SH-SY5Y (cell line): ENCODE results near the gene BPI.

Experiments used
- GATA2 ChIP-seq: IDR thresholded peaks from 2 replicates; pipeline ENCODE4 v1.6.1; 2011; ENCODE audit warnings: mild to moderate bottlenecking, low read depth, low read length
- GATA3 ChIP-seq: IDR thresholded peaks from 2 replicates; pipeline ENCODE4 v1.6.1; 2011; ENCODE audit warnings: low read depth, mild to moderate bottlenecking, low read length, moderate library complexity

Gene BPI

DNA sequence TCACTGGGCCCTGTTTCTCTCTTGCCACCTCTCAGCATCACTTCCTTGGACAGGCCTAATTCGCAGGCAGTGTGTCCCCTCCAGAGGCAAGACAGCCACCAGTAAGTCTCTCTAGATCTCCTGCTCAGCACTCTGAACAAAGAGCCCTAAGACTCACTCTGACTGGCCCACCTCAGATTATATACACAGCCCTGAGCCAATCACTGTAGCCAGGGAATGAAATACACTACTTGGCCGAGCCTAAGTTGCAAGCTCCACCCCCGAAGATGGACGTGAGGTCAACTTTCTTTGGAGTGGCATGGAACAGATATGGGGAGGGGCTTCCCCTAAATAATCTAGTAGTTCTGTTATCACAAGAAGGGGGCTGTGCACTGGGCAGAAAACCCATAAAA lies 4.1 kb downstream of the BPI start:
- TF ChIP-seq GATA3: no peak
- TF ChIP-seq GATA2: no peak

DNA sequence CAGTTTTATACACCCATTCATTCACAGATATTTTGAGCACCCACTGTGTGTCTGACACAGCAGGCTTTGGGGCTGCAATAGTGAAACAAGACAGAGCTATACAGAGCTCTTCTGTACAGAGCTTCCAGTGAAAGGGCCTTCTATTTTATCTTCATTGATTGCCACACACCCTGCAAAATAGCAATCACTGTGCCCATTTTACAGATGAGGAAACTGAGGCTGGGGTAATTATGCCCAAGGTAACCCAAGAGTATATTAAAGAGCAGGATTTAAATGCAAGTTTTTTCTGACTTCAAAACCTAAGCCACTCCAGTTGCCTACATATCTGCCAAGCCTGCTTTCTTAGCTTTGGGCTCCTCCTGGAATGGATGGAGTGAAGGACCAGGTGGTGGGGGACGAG lies 4.5 kb downstream of the BPI start:
- TF ChIP-seq GATA3: no peak
- no peak for TF ChIP-seq GATA2

DNA sequence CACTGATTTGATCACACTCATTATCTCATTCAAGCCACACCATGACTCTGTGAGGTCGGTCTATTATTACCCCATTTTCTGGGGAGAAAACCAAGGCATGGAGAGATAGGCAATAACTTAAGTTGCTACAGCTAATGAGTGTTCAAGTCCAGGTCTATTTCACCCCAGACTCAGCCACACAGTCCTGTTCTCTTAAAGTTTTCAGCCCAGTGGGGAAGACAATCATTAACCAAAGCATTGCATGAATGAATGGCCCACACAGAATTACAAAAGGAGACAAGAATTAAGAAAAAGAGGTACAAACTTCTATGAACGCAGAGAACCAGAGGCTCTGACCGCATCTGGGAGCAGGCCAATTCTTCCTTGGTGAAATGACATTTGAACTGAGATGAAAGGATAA lies 7.1 kb downstream of the BPI start:
- TF ChIP-seq GATA3: no peak
- no peak for TF ChIP-seq GATA2

DNA sequence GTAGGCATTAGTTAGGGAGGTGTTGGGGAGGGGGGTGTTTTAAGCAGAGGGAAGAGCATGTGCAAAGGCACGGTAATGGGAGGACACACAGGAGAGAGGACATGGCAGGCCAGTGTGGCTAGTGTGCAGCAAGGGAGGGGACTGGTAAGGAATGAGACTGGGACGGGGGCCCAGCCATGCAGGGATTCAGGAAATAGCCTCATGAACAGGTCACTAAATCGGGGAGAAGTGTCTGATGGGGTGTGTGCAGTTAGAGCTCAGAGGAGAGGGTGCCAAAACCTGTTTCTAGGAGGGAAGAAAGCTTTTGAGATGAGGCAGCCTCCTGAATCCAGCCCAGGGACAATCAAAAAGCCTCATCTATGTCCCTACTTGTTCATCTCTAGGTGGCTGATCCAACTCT lies 7.5 kb downstream of the BPI start:
- TF ChIP-seq GATA3: no peak
- no peak for TF ChIP-seq GATA2

DNA sequence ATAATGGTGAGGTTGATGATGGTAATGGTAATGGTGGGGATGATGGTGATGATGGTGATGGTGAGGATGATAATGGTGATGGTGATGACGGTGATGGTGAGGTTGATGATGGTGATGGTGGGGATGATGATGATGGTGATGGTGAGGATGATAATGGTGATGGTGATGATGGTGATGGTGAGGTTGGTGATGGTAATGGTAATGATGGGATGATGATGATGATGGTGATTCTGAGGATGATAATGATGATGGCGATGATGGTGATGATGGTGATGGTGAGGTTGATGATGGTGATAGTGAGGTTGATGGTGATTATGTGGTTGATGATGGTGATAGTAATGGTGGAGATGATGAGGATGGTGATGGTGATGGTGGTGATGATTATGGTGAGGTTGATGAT lies 9.7 kb downstream of the BPI start:
- TF ChIP-seq GATA3: no peak
- no peak for TF ChIP-seq GATA2

DNA sequence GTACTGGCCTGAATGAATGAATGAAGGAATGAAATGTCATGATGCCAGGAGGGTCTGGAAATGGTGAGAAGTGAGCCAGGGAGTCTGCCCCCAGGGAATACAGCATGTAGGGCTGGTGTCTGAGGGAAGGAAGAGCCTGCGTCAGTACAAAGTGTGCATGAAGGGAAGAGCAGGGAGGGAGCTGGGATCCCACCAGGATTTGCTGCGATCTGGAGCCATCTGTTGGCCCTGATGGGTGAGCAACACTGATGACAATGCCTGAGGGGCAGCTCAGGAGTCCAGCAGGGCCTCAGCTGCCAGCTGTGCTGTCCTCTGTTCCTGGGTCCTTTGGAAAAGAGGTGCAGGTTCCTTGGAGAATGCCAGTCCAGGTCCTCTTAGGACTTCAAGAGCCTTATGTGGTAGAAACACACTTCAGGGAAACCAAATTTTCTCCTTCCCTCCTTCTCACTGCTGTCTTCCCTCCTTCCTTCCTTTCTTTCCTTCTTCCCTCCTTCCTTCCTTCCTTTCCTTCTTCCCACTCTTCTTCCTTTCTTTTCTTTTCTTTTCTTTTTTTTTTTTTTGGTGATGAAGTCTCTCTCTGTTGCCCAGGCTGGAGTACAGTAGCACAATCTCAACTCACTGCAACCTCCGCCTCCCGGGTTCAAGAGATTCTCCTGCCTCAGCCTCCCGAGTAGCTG lies 11.5 kb downstream of the BPI start:
- no peak for TF ChIP-seq GATA2
- TF ChIP-seq GATA3: no peak

DNA sequence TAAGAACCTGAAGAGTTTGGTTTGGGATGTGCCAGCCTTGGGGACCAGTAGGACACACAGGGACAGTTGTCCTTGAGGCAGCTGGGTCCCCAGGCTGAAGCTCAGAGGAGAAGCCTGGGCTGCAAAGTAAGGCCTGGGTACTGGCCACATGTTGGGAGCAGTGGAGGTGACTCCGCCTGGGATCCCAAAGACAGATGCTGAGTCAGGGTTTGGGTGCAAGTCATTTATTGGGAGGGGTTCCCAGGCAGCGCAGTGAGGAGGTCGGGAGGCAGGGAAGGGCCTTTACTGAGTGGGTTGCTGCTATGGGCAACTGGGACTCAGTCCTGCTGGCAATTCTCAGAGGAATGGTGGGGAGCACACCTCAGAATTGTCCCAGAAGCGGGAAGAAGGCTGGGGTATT lies 12.4 kb downstream of the BPI start:
- TF ChIP-seq GATA3: no peak
- TF ChIP-seq GATA2: no peak

DNA sequence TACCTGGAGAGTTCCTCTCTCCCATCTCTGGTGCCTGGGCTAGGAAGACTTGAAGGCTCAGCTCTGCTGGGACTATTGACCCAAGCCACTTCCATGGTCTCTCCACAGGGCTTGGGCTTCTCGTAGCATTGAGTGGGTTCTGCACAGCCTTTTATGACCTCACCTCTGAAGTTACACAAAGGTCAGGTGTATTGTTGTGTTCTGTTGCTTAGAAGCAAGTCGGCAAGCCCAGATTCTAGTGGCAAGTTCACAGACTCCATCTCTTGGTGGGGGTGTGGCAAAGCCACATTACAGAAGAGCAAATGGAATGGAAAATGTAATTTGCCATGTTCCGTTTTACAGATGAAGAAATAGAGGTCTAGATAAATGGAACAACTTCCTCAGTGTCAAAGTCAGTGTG lies 13.5 kb downstream of the BPI start:
- TF ChIP-seq GATA3 (no peak), GATA2 (no peak)

DNA sequence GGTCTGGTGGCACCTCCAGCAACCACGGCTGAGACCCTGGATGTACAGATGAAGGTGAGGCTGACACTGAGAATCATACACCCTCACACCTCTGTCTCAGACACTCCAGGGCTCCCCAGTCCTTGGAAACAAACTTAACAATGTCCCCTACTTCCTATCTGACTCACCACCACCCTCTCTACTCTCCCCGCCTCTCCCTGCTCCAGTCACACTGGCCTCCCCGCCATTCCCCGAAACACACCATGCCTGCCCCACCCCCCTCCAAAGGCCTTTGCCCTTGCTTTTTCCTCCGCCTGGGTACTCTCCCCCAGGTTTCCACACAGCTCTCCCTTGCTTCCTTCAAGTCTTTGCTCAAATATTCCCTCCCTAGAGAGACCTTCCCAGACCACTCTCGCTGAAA lies 16.3 kb downstream of the BPI start:
- no peak for TF ChIP-seq GATA3
- no peak for TF ChIP-seq GATA2

DNA sequence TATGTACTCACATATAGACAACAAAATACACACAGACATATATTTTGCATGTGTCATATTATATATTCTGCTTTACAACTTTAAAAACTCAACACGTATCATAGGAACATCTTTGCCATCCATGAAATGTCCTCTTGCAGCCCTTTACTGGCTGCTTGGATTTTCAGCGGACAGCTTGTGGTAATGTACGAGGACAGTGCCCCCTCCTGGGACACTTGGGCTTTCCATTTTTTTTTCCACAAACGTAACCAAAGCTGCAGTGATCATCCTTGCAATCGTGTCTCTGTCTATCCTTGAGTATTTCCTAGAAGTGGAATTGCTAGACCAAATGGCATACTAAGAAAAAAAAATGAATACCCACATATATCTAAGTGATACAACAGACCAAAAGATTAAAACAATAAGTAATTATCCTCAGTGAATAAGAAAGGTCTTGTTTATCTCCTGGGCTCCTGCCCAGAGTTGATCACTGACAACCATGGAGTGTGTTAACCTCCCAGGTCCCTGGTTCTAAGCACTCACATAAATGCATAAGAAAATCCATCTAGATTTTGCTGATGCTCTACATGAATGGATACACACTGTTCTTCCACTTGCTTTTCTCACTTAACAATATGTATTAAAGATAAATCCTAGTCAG lies 18.1 kb downstream of the BPI start:
- TF ChIP-seq GATA2: no peak
- TF ChIP-seq GATA3: no peak

DNA sequence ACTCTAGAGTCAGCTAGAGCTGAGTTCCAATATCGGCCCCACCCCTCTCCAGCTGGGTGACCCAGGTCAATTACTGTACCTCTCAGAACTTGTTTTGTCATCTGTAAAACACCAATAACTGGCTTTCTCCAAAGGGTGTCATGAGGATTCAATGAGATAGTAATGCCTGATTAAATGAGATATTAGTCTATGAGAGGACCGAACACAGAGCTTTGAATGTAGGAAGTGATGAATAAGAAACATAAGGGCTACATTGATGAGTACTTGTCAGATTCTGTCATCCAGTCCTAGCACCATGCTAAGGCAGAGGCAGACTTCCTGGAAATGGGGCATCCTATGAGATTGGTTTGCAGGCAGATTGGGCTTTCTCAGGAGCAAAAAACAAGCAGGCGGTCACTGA lies 20.2 kb downstream of the BPI start:
- no peak for TF ChIP-seq GATA2
- TF ChIP-seq GATA3: no peak

DNA sequence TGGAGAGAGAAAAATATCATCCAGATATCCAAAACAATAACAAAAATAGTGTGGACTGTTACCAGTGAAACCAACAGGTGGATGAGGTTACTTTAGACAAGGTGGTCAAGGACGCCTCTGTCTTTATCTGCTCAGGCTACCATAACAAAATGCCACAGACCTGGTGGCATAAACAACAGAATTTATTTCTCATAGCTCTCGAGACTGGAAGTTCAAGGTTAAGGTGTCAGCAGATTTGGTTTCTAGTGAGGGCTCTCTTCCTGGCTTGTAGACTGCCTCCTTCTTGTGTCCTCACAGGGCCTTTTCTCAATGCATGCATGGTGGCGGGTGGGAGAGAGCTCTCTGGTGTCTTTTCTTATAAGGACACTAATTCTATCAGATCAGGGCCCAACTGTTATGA lies 21.2 kb downstream of the BPI start:
- TF ChIP-seq GATA2 (no peak), GATA3 (no peak)

DNA sequence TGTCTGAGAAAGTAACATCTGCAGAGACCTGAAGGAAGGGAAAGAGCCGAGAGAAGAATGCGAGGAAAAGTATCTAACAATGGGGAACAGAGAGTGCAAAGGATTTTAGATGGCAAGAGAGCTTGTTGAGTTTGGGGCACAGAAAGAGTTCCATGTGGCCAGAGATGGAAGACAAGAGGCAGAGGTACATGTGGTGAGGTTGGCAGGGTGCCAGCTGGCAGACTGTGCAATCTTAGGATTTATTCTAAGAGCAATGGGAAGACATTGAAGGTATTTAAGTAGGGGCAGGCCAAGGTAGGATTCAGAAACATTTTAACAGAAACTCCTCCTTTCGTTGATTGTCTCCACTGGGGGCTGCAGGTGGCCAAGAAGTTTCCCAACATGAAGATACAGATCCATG lies 21.9 kb downstream of the BPI start:
- no peak for TF ChIP-seq GATA3
- no peak for TF ChIP-seq GATA2

DNA sequence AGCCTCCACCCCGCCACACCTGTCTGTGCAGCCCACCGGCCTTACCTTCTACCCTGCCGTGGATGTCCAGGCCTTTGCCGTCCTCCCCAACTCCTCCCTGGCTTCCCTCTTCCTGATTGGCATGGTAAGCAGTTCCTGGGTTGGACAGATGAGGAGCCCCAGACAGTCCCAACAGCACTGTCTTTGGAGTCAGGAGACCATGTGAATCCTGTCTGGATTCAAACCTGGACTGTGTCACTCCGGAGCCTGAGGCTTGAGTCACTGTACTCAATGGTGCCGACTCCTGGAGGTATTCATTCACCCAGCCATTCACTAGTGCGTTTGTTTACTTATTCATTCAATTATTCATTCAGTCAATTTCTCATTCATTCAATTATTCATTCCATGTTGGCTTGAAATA lies 22.4 kb downstream of the BPI start:
- TF ChIP-seq GATA2: no peak
- no peak for TF ChIP-seq GATA3

DNA sequence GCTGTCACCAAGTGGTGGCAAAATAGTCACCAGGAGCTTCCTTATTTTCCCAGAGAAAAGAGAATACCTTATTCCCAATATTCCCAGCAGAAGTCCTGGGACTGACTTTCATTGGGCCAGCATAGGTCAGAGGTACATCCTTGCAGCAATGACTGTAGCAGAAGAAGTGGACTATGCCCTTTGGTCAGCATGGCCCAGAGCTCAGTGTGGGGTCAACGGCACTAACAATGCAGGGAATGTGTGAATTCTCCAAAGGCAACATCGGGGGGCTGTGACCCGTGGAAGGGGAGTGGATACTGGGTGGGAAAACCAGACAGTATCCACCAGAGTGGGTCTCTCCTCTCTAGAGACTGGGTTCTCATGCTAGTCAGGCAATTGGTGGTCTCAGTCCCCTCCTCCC lies 26.7 kb downstream of the BPI start:
- TF ChIP-seq GATA2 (no peak), GATA3 (no peak)

DNA sequence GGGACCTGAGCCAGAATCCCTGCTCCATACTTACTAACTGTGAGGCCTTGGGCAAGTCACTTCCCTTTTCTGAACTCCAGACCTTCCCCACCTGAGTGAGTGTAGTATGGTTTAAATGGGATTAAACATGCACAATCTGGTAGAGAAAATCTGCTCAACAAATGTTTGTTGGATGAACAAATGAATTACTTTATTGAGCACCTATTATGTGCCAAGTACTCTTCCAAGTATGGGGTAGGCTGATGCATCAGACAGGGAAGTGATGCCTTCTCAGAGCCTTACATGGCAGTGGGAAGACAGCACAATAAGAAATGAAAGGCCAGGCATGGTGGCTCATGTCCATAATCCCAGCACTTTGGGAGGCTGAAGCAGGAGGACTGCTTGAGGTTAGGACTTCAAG lies 27.3 kb downstream of the BPI start:
- TF ChIP-seq GATA3 (no peak), GATA2 (no peak)

DNA sequence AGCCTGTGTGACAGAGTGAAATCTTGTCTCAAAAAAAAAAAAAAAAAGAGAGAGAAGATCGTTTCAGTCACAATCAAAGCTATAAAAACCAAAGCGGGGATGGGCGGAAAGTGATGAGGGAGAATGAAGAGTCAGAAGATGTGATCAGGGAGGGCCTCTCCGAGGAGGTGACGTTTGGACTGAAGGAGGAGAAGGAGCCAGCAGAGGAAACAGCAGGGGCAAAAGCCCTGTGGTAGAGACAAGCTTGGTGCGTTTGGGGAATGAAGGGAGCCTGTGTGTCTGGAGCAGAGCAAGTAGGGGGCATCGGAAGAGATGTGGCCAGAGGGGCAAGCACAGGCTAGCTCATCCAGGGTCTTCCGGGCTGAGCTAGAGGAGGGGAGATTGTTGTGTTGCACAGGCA lies 27.9 kb downstream of the BPI start:
- TF ChIP-seq GATA2: no peak
- no peak for TF ChIP-seq GATA3
